ENCODE results near the gene TSPYL1. TPM values are rescaled to one million over a fixed set of nuclear protein-coding genes. Genes with fewer than 3 reads are reported as not detected.

The TSPYL1 gene
- total RNA-seq, 1 donor from 2014 or later, result 52.7 TPM

Other genes with a start within 250 kb of the TSPYL1 start
- 12.6 TPM for gene FRK, start 219.0 kb downstream of the TSPYL1 start, total RNA-seq
- gene NT5DC1, start 179.1 kb downstream of the TSPYL1 start, total RNA-seq, result 50.4 TPM
- not detected for gene COL10A1, start 153.8 kb downstream of the TSPYL1 start, total RNA-seq
- gene TSPYL4, start 25.9 kb downstream of the TSPYL1 start, total RNA-seq, result 5.2 TPM
- gene DSE, start 91.0 kb upstream of the TSPYL1 start, total RNA-seq, result 11.7 TPM
- 2.2 TPM for gene CALHM6, start 181.4 kb upstream of the TSPYL1 start, total RNA-seq
- gene CALHM5, start 231.7 kb upstream of the TSPYL1 start, total RNA-seq, result 0.20 TPM

Measured in left lobe of liver (tissue), 1 donor.